Trophoblast cell (in vitro differentiated cells and primary cell): ENCODE results near the gene PRKAG1.

Experiments used
- DNase-seq, 2 donors: peaks; one replicate each; pipeline ENCODE4 v3.0.0-alpha.2; 2016
- H2AFZ ChIP-seq: 2 replicates; pipeline ENCODE4 v1.6.1; 2013; ENCODE audit warnings: low read length, moderate library complexity, mild to moderate bottlenecking; ENCODE audit not compliant: insufficient read depth, poor library complexity
- H2AK5ac ChIP-seq: 2 replicates; pipeline ENCODE4 v1.6.1; 2013; ENCODE audit warnings: mild to moderate bottlenecking, low read length
- H2BK120ac ChIP-seq: 2 replicates; pipeline ENCODE4 v1.6.1; 2013; ENCODE audit warnings: low read length, mild to moderate bottlenecking, moderate library complexity; ENCODE audit not compliant: insufficient read depth, poor library complexity
- H2BK12ac ChIP-seq: 2 replicates; pipeline ENCODE4 v1.6.1; 2013; ENCODE audit warnings: mild to moderate bottlenecking, low read length, moderate library complexity
- H2BK5ac ChIP-seq: 2 replicates; pipeline ENCODE4 v1.6.1; 2013; ENCODE audit warnings: low read length, low read depth, moderate library complexity, mild to moderate bottlenecking; ENCODE audit not compliant: poor library complexity
- H3K14ac ChIP-seq: 2 replicates; pipeline ENCODE4 v1.6.1; 2013; ENCODE audit warnings: mild to moderate bottlenecking, low read length
- H3K18ac ChIP-seq: 2 replicates; pipeline ENCODE4 v1.6.1; 2013; ENCODE audit warnings: mild to moderate bottlenecking, low read length
- H3K23ac ChIP-seq: 2 replicates; pipeline ENCODE4 v1.6.1; 2013; ENCODE audit warnings: low read length
- H3K27ac ChIP-seq: 2 replicates; pipeline ENCODE4 v1.5.1; 2013; ENCODE audit warnings: low read depth, mild to moderate bottlenecking, inconsistent platforms, low read length, moderate library complexity
- H3K27me3 ChIP-seq: 2 replicates; pipeline ENCODE4 v1.6.1; 2013; ENCODE audit warnings: inconsistent platforms, mild to moderate bottlenecking, low read length, moderate library complexity; ENCODE audit not compliant: insufficient read depth
- H3K36me3 ChIP-seq, 2 experiments: 1 replicate in 1 of 2; 2 replicates in 1 of 2; pipeline ENCODE4 v1.6.1; 2013; ENCODE audit warnings: low read length in 2 of 2, mild to moderate bottlenecking in 2 of 2, moderate library complexity in 1 of 2; ENCODE audit not compliant: insufficient read depth in 2 of 2, control insufficient read depth in 1 of 2
- H3K4ac ChIP-seq: 2 replicates; pipeline ENCODE4 v1.6.1; 2013; ENCODE audit warnings: low read depth, mild to moderate bottlenecking, low read length, moderate library complexity
- H3K4me1 ChIP-seq, 2 experiments: 1 replicate in 1 of 2; 2 replicates in 1 of 2; pipeline ENCODE4 v1.6.1; 2013; ENCODE audit warnings: low read length in 2 of 2, mild to moderate bottlenecking in 2 of 2, moderate library complexity in 1 of 2; ENCODE audit not compliant: insufficient read depth in 2 of 2, control insufficient read depth in 1 of 2
- H3K4me2 ChIP-seq: 2 replicates; pipeline ENCODE4 v1.6.1; 2013; ENCODE audit warnings: inconsistent platforms, mild to moderate bottlenecking, low read length, moderate library complexity
- H3K4me3 ChIP-seq: 2 replicates; pipeline ENCODE4 v1.5.1; 2013; ENCODE audit warnings: mild to moderate bottlenecking, low read depth, low read length, inconsistent platforms
- H3K79me1 ChIP-seq: one replicate; pipeline ENCODE4 v1.6.1; 2013; ENCODE audit warnings: low read length
- H3K79me2 ChIP-seq: 2 replicates; pipeline ENCODE4 v1.6.1; 2013; ENCODE audit warnings: low read length, mild to moderate bottlenecking; ENCODE audit not compliant: control insufficient read depth, insufficient read depth, poor library complexity
- H3K9ac ChIP-seq: 2 replicates; pipeline ENCODE4 v1.6.1; 2013; ENCODE audit warnings: mild to moderate bottlenecking, low read length
- H3K9me3 ChIP-seq: 2 replicates; pipeline ENCODE4 v1.6.1; 2013; ENCODE audit warnings: low read depth, mild to moderate bottlenecking, control low read depth, inconsistent platforms, low read length; ENCODE audit not compliant: insufficient read depth
- H4K12ac ChIP-seq: 2 replicates; pipeline ENCODE4 v1.6.1; 2013; ENCODE audit warnings: low read depth, mild to moderate bottlenecking, low read length, moderate library complexity
- H4K8ac ChIP-seq: 2 replicates; pipeline ENCODE4 v1.6.1; 2013; ENCODE audit warnings: low read depth, mild to moderate bottlenecking, low read length, moderate library complexity
- H4K91ac ChIP-seq: one replicate; pipeline ENCODE4 v1.6.1; 2013; ENCODE audit warnings: low read depth, mild to moderate bottlenecking, low read length, moderate library complexity
- WGBS: extraction: QIAGEN DNeasy Blood & Tissue Kit; methylation state at CpG from one replicate; pipeline ENCODE4 v1.1.7; 2013; ENCODE audit warnings: missing lambda C conversion rate; ENCODE audit not compliant: insufficient read length, insufficient coverage; ENCODE audit errors: extremely low coverage; 5-methylcytosine and 5-hydroxymethylcytosine counted together

PRKAG1 gene

GRCh38 chr12:49020441-49020840 lies 1.9 kb upstream of the PRKAG1 start:
- WGBS, result no CpG with 5 or more reads among the region's 6 CpGs
- H2BK120ac ChIP-seq, result no peak overlapping the region
- H4K8ac ChIP-seq, result no peak overlapping the region
- H3K4me2 ChIP-seq, result no peak overlapping the region
- no peak overlapping the region for H3K4ac ChIP-seq
- H3K79me2 ChIP-seq, result peaks cover 6% of the 10 kb centered on the region
- H4K12ac ChIP-seq, result no peak overlapping the region
- H3K23ac ChIP-seq, result no peak overlapping the region
- H3K27me3 ChIP-seq, result no peaks in the 10 kb centered on the region
- H3K14ac ChIP-seq, result no peak overlapping the region
- H3K9ac ChIP-seq, result no peak overlapping the region
- no peak overlapping the region for H2AFZ ChIP-seq
- no peak for DNase-seq
- no peak overlapping the region for H4K91ac ChIP-seq
- peaks cover 33 to 45% of the 10 kb centered on the region in 2 experiments for H3K36me3 ChIP-seq
- peaks cover 0 to 6% of the 10 kb centered on the region in 2 experiments for H3K4me1 ChIP-seq
- no peak overlapping the region for H2BK12ac ChIP-seq
- no peak overlapping the region for H2AK5ac ChIP-seq
- H3K9me3 ChIP-seq, result no peaks in the 10 kb centered on the region
- H3K79me1 ChIP-seq, result peaks cover 8% of the 10 kb centered on the region
- no peak overlapping the region for H3K27ac ChIP-seq
- no peak overlapping the region for H3K4me3 ChIP-seq
- H3K18ac ChIP-seq, result no peak overlapping the region
- no peak overlapping the region for H2BK5ac ChIP-seq

GRCh38 chr12:49019443-49020324 lies 1.1 kb upstream of the PRKAG1 start:
- Histone ChIP-seq H2BK12ac (peak overlapping the region; percentile 38), H3K14ac (no peak overlapping the region), H3K27ac (no peak overlapping the region), H3K4me2 (no peak overlapping the region), H3K9me3 (no peaks in the 10 kb centered on the region), H4K8ac (peak overlapping the region; percentile 82), H2AK5ac (peak overlapping the region; percentile 81), H3K79me1 (peaks cover 8% of the 10 kb centered on the region), H3K23ac (no peak overlapping the region), H3K4ac (no peak overlapping the region), H3K27me3 (no peaks in the 10 kb centered on the region), H3K18ac (no peak overlapping the region), H3K79me2 (peaks cover 6% of the 10 kb centered on the region), H4K12ac (peak overlapping the region; percentile 92), H2BK120ac (no peak overlapping the region), H4K91ac (no peak overlapping the region), H3K4me1 (peaks cover 0 to 6% of the 10 kb centered on the region in 2 experiments), H2BK5ac (no peak overlapping the region), H2AFZ (no peak overlapping the region), H3K36me3 (peaks cover 29 to 39% of the 10 kb centered on the region in 2 experiments), H3K9ac (no peak overlapping the region), H3K4me3 (no peak overlapping the region)
- peak; percentile 21 to 58 for DNase-seq
- WGBS, result 100% methylated on average over 1 of the region's 10 CpGs

- H3K79me1 ChIP-seq, result peaks cover 8% of the 10 kb centered on the region
- DNase-seq, result no peak
- H2BK12ac ChIP-seq, result no peak overlapping the region
- H3K23ac ChIP-seq, result no peak overlapping the region
- no CpG with 5 or more reads among the region's 8 CpGs for WGBS
- no peak overlapping the region for H3K4ac ChIP-seq
- peaks cover 0 to 6% of the 10 kb centered on the region in 2 experiments for H3K4me1 ChIP-seq
- peak overlapping the region; percentile 66 for H3K27ac ChIP-seq
- peak overlapping the region; percentile 64 for H2AK5ac ChIP-seq
- no peak overlapping the region for H3K18ac ChIP-seq
- H4K12ac ChIP-seq, result peak overlapping the region; percentile 86
- no peak overlapping the region for H2BK5ac ChIP-seq
- H4K8ac ChIP-seq, result peak overlapping the region; percentile 95
- peak overlapping the region; percentile 56 for H2BK120ac ChIP-seq
- H3K14ac ChIP-seq, result peak overlapping the region; percentile 81
- H3K79me2 ChIP-seq, result peaks cover 6% of the 10 kb centered on the region
- peak overlapping the region; percentile 61 for H3K4me3 ChIP-seq
- H2AFZ ChIP-seq, result peak overlapping the region; percentile 57
- H3K36me3 ChIP-seq, result peaks cover 25 to 32% of the 10 kb centered on the region in 2 experiments
- H4K91ac ChIP-seq, result peak overlapping the region; percentile 89
- no peaks in the 10 kb centered on the region for H3K27me3 ChIP-seq
- H3K4me2 ChIP-seq, result peak overlapping the region; percentile 55
- no peak overlapping the region for H3K9ac ChIP-seq
- no peaks in the 10 kb centered on the region for H3K9me3 ChIP-seq
Observed at GRCh38 chr12:49019120-49019430, 499 bp upstream of the PRKAG1 start.

- Histone ChIP-seq H3K27me3 (no peaks in the 10 kb centered on the region), H3K27ac (no peak overlapping the region)
Observed at GRCh38 chr12:49017891-49018260, 700 bp downstream of the PRKAG1 start.

More at GRCh38 chr12:49017891-49018260, 700 bp downstream of the PRKAG1 start:
- no peak overlapping the region for H3K18ac ChIP-seq
- H2AFZ ChIP-seq, result peak overlapping the region; percentile 8
- peak overlapping the region; percentile 55 for H3K4me2 ChIP-seq
- H3K4ac ChIP-seq, result no peak overlapping the region
- peak overlapping the region; percentile 94 for H4K8ac ChIP-seq
- peak overlapping the region; percentile 28 for H2AK5ac ChIP-seq
- peak overlapping the region; percentile 92 for H3K4me3 ChIP-seq
- H3K9ac ChIP-seq, result peak overlapping the region; percentile 96
- no peaks in the 10 kb centered on the region for H3K9me3 ChIP-seq
- H2BK120ac ChIP-seq, result peak overlapping the region; percentile 52
- H3K79me1 ChIP-seq, result peaks cover 8% of the 10 kb centered on the region
- peak overlapping the region; percentile 15 for H2BK5ac ChIP-seq
- H3K36me3 ChIP-seq, result peaks cover 18 to 24% of the 10 kb centered on the region in 2 experiments
- H4K91ac ChIP-seq, result peak overlapping the region; percentile 38
- H3K23ac ChIP-seq, result no peak overlapping the region
- H3K79me2 ChIP-seq, result peaks cover 6% of the 10 kb centered on the region
- peak overlapping the region; percentile 71 for H3K14ac ChIP-seq
- peak overlapping the region; percentile 81 for H4K12ac ChIP-seq
- no CpG with 5 or more reads among the region's 8 CpGs for WGBS
- H3K4me1 ChIP-seq, result peaks cover 0 to 6% of the 10 kb centered on the region in 2 experiments
- DNase-seq, result peak; percentile 39 to 59
- H2BK12ac ChIP-seq, result no peak overlapping the region
